ENCODE results near the gene RGS17.
A peak's percentile ranks its signal among the peaks of the same experiment; 100 is the strongest.
"Not testable (repeated sequence)": the region's sequence is repeated elsewhere in the genome, so short reads cannot be mapped to it uniquely, and the experiment has no call there.

Gene RGS17

DNA sequence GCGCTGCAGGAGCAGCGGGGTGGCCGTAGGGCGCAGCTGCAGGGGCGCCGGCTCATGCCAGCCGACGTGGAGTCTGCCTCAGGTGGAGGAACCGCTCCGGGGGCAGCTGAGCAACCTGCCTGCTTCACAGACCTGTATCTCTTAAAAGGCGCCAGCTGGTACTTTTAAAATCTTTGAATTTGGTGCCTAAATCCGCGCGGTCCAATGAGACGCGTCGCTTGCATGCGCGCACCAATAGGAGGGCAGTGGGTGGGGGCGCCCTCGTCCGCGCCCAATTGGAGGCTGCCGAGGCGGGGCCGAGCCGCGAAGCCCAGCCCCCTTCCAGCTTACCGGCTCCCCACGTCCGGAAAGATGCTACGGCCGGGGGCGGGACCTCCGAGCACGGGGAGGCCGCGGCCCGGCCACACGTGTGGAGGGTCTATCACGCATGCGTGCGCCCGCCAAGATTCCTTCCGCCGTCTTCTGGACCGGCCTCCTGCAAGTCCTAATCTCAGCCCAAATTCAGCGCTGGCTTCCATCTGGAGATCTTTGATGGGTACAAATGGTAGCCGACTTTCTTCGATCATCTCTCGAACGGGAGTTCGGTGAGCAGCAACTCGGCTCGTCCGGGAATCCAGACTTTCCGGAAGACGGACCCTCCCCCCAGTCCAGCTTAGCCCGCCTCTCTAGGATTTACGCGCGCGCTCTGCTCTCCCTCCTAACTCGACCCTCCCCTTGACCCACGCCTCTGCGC lies 148.0 kb downstream of the RGS17 start, which contains the start of gene FBXO5:
Gene FBXO5, minus strand, starts transcription at position 138 of the 733 bp plus-strand sequence. Its CDS starts 82 bp downstream, at position 56.
- FAIRE-seq = peak; percentile 43

DNA sequence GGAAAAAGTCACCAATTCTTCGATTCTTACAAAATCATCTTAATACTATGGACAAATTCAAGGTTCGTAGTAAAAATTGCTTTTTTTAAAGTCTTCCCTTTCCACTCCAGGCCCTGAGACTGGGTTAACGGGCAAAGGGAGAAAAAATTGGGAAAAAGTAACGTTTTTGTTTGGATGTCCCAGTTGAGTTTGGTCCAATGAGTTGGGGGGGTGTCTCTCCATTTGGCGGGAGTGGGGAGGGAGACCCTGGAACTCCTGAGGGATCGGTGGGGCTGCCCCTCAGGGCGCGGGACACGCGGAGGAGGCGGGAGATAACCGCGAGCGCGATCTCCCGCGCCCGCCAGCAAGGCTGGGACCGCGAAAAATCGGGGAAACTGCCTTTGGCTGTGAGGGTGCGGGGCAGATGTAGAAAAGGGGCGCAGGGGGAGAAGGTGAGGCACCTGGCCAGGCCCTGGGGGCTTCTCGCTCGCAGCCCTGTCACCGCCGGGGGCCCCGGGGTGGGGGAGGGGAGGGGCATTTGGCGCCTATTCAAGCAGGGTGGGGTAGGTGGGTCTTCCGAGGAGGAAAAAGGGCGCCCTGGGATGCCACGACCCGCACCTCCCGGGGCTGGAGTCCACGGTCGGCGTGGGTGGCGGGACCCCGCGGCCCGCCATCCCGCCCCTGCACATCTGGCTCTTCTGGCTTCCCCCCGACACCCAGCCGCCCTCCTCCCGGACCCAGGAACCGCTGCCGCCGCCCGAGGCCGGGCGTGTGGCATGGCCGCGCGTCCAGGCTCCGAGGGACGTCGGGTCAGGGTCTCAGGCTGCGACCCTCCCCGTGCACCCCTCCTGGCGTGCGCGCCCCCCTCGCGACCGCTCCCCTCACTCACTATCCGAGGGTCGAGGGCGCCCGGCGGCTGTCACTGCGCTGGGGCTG lies 148.8 kb downstream of the RGS17 start:
- no peak for FAIRE-seq

DNA sequence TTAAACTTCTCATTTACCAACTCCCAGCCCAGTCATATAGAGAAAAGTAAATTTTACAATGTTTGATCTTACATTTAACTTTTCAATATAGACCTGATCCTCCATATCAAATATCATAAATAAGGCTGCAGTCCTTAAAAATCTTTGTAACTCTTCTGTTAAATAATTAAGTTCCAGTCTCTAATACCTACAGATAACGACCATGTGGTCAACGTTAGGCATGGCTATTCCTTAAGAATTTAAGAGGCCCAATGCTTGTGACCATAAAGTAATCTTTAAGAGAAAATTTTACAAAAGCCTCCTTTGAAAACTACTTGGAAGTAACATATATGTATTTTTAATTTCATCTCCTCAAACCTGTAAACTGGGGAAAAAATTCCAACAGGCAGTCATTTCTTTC lies 149.9 kb downstream of the RGS17 start:
- FAIRE-seq = no peak

DNA sequence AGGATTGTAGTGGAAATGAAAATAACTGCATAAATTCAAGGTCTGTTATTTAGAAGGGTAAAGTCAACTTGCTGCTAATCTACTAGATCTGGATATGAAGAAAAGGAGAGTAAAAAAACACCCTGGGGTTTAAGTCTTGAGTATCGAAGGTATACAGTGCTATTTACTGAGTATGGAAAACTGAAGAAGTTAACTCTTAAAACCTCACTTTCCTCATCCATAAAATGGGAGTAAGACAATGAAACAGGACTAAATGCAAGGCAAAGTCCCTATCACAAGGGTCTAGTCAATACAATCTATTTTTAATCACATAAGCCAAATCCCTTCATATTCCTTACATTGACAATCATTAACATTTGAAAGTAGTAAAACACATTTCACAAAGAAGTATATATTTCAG lies 150.4 kb downstream of the RGS17 start:
- no peak for FAIRE-seq

DNA sequence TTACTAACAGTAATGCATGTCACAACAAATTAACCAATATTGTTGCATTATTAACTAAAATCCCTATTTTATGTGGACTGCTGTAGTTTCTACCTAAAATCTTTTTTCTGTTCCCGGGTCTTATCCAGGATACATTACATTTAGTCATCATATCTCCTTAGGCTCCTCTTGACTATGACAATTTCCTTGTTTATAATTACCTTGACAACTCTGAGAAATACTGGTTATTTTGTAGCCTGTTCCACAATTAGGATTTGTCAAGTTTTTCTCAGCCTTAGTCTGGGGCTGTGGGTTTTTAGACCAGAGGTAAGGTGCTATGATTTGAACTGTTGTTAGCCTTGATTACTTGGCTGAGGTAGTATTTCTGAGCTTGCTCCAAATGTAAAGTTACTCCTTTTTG lies 152.0 kb downstream of the RGS17 start:
- FAIRE-seq = no peak

DNA sequence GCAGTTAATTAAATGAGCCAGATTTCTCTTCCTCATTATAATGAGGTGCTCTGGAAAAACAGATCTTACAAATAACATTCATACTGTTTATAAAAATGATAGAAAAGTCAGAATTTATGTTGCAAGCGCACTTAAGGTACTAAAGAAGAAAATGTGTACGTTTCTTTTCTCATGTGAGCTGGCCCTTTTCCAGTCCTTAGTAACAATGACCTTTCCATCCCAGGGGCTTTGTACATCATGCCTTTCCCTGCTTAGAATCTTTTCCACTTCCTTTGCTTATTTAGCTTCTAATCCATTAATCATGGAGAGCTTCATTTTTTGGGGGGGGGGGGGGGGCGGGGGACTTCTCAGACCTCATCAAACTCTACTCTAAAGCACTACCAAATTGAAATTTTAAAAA lies 153.0 kb downstream of the RGS17 start:
- no peak for FAIRE-seq

DNA sequence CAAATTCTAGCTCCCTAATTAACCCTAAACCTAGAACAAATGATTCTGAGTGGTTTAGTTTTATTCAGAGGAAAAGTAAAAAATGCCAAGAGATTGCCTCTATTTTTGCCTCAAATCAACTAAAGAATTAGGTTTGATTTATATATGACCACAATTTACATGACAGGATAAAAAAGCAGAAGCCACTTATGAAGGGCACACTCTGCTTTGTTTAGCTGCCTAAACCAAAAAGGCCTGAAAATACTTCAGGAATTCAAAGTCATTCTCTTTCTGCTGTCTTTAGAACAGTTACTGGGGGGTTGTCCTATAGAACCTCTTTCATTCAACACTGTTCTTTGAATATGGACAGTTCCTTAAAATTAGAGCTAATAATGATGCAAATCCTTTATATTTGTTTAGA lies 153.5 kb downstream of the RGS17 start:
- no peak for FAIRE-seq

DNA sequence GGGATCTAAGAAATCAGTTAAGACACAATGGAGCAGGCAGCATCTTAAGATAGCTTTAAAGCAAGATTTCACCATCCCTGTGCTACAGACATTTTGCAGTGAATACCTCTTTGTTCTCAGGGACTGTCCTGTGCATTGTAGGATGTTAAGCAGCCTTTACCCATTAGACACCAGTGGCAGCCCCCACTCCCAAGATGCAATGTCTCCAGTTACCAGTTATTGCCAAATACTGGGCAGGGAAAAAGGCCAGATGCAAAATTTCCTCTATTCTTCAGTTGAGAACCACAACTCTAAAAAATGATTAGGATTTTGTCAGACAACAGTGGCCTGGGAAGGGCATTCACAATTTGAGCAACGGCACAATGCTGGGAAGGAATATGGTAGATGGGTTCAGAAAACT lies 154.3 kb downstream of the RGS17 start:
- no peak for FAIRE-seq

DNA sequence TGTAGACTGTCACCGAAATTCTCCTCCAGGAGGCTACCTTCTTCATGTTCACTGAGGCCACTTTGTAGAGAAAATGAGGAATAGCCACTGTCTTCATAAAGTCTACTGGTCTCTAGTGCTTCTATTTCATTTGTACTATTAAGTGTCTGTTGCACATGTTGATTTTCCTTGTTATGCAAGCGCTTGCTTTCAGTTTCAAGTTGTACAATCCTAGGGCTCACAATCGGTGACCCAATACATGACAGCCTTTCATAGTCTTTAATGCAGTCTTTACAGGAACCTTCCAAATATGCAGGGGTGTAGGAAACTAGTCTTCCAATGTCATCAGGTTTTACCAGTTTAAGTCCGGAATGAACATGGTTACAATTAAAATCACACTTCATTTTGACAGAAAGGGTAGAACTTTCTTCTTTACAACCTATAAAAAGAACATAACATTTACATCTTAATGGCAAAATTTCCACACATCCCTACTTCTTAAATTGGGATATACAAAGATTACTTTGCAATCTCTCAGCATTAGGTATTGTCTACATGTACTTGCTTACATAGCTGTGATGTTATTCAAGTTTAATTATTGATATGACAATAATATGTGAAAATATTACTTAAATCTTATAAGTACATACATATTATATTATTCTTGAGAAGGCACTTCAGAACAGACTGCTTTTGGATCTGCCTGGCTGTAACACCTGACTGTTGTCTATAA lies 155.7 kb downstream of the RGS17 start:
- FAIRE-seq = no peak

DNA sequence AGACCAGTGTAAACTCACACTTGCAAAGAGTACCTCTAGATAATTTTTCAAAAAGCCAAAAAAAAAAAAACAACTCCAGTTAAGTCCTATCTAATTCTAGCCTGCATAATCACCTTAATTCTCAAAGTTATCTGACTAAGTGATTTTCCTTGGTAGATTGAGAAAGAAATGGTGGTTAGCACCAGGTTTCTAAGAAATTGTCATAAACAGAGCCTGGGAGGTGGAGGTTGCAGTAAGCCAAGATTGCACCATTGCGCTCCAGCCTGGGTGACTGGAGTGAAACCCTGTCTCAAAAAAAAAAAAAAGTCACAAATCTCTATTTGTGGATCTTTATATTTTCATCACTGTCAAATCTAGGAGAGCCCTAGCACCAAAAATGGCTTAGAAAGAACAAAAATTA lies 157.2 kb downstream of the RGS17 start:
- FAIRE-seq = no peak

DNA sequence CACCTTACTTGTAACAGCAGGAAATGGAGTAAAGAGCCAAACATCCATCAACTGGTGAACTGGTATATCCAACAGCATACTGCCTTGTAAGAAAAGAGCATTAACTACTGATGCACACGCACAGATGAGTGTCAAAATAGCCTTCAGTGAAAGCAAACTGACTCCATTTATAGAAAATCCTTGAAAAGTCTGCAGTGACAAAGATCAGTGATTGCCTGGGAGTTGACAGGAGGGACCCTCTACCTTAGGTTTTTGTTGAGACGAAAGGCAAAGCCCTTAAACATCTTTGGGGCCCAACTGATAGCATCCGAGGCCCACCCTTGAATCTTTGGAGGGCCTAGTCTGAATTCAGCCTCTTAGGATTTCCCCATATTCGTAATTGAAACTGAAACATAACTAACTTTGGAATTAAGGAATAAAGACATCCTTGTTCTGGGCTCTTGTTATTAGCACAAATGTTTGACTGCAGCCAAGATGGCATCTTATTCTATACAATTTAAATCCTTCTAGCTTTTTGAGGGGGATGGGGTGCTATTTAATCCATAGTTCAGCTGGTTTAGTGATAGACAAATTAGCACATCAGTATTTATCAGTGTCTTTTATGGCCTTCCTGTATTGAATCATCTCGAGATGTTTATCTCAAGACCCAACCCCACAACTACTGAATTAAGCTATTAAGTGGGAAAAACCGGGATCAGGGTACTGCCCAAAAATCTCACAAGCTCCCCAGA lies 161.2 kb downstream of the RGS17 start:
- no peak for FAIRE-seq

DNA sequence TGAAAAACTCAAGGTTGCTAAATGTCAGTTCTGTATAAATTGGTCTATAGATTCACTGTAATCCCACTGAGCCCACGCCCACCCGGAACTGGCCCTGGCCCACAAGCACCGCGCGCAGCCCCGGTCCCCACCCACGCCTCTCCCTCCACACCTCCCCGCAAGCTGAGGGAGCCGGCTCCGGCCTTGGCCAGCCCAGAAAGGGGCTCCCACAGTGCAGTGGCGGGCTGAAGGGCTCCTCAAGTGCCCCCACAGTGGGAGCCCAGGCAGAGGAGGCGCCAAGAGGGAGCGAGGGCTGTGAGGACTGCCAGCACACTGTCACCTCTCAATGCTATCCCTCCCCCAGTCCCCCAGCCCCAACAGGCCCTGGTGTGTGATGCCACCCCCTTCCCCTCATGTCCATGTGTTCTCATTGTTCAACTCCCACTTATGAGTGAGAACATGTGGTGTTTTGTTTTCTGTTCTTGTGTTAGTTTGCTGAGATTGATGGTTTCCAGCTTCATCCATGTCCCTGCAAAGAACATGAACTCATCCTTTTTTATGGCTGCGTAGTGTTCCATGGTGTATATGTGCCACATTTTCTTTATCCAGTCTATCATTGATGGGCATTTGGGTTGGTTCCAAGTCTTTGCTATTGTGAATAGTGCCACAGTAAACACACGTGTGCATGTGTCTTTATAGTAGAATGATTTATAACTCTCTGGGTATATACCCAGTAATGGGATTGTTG lies 164.8 kb downstream of the RGS17 start:
- FAIRE-seq = not testable (repeated sequence)

DNA sequence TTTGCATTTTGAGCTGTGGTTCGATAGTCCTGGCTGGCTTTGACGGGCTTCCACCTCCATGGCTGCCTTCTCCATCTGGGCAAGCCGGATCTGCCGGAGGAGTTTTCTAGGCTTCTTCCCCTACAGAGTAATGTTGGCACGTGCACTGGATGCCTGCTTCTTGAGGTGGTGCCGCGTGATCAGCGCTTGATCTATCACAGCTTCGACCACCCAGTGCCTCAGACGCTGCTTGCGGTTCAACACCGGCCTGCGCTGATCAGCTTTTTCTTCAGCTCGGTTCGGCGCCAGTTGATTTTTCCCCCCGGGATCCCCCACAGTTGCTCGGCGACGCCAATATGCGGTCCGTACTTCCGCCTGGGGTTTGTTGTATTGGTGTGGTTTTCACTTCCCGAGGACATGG lies 171.7 kb downstream of the RGS17 start:
- no peak for FAIRE-seq

DNA sequence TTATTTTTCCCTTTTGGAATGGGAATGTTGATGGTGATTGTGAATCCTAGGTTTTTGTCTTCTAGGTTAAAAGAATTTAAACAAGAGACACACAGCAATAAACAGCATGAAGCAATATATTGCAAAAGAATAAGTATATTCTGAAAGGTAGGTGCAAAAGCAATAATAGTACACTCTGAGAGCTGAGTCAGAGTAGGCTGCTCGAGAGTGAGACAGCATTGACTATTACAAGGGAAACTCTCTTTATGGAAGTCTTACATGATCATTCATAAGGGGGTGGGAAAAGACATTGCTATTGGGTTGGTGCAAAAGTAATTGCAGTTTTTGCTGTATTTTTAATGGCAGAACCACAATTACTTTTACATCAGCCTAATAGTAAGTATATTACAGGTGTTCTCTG lies 173.3 kb downstream of the RGS17 start:
- FAIRE-seq = no peak
